GM10266 (cell line): ENCODE data around the gene LIPT1.
A peak's percentile ranks its signal among the peaks of the same experiment; 100 is the strongest.
"Not testable (repeated sequence)": the region's sequence is repeated elsewhere in the genome, so short reads cannot be mapped to it uniquely, and the experiment has no call there.

Experiments used
- DNase-seq: peaks from one replicate; pipeline ENCODE4 v3.0.0; 2012; ENCODE audit errors: extremely low spot score
- CTCF ChIP-seq: IDR thresholded peaks from 2 replicates; pipeline ENCODE4 v1.5.1; 2012; ENCODE audit warnings: mild to moderate bottlenecking, low read depth; ENCODE audit not compliant: control insufficient read depth, insufficient read depth; ENCODE audit errors: missing control alignments

Gene LIPT1

GRCh38 chr2:99180755-99181623 lies 26.2 kb downstream of the LIPT1 start, which contains the start of the genes MITD1 and MRPL30:
Gene MITD1, minus strand, starts transcription at chr2:99181058. Its CDS starts 77 bp downstream, at chr2:99180981.
Gene MRPL30, plus strand, starts transcription at chr2:99181184. Its CDS starts 5,020 bp downstream, at chr2:99186204.
- DNase-seq: peak; percentile 79
- TF ChIP-seq CTCF: no peak

GRCh38 chr2:99181624-99182000 lies 26.8 kb downstream of the LIPT1 start:
- no peak for TF ChIP-seq CTCF
- no peak for DNase-seq

GRCh38 chr2:99183025-99183424 lies 28.3 kb downstream of the LIPT1 start:
- no peak for TF ChIP-seq CTCF

GRCh38 chr2:99184811-99185210 lies 30.0 kb downstream of the LIPT1 start:
- no peak for DNase-seq
- TF ChIP-seq CTCF: no peak

More at GRCh38 chr2:99183025-99183424, 28.3 kb downstream of the LIPT1 start:
- DNase-seq: no peak

GRCh38 chr2:99187011-99187410 lies 32.2 kb downstream of the LIPT1 start:
- no peak for DNase-seq
- no peak for TF ChIP-seq CTCF

- TF ChIP-seq CTCF: no peak
- no peak for DNase-seq
Measured at GRCh38 chr2:99188357-99188756, 33.6 kb downstream of the LIPT1 start.

- no peak for DNase-seq
- TF ChIP-seq CTCF: no peak
Measured at GRCh38 chr2:99190548-99190947, 35.8 kb downstream of the LIPT1 start.

GRCh38 chr2:99192364-99192763 lies 37.6 kb downstream of the LIPT1 start:
- not testable (repeated sequence) for DNase-seq
